Astrocyte (in vitro differentiated cells and primary cell): ENCODE measurements around the gene PSMG3.

Experiments
- CTCF ChIP-seq: IDR thresholded peaks from 2 replicates; pipeline ENCODE4 v1.5.1; 2011; ENCODE audit warnings: low read depth, mild to moderate bottlenecking, inconsistent platforms, low read length, moderate library complexity; ENCODE audit not compliant: insufficient read depth
- EZH2 ChIP-seq: IDR thresholded peaks from 2 replicates; pipeline ENCODE4 v1.6.1; 2012; ENCODE audit warnings: mild to moderate bottlenecking, low read length, inconsistent platforms; ENCODE audit not compliant: insufficient read depth

- no peak for TF ChIP-seq CTCF
- no peak for TF ChIP-seq EZH2
Observed at GRCh38 chr7:1555813-1556543, 13.9 kb downstream of the PSMG3 start, which contains the start of gene TMEM184A.
